GM21619 (cell line): ENCODE measurements around the gene NOPCHAP1.
"Not testable (repeated sequence)": the region's sequence is repeated elsewhere in the genome, so short reads cannot be mapped to it uniquely, and the experiment has no call there.

Experiments
- ATAC-seq: cut with Tn5 transposase; IDR thresholded peaks from one replicate; pipeline ENCODE4 v1.9.1; 2021; ENCODE audit not compliant: unreplicated experiment

The NOPCHAP1 gene

GRCh38 chr12:104986022-104986941, at the start of gene NOPCHAP1:
Gene NOPCHAP1, plus strand, starts transcription at chr12:104986316. Its CDS starts 37 bp downstream, at chr12:104986353.
- peak; percentile 97 for ATAC-seq

GRCh38 chr12:104938371-104938770, 47.7 kb upstream of the NOPCHAP1 start:
- no peak for ATAC-seq

GRCh38 chr12:104939089-104939488, 47.0 kb upstream of the NOPCHAP1 start:
- ATAC-seq: no peak

DNA sequence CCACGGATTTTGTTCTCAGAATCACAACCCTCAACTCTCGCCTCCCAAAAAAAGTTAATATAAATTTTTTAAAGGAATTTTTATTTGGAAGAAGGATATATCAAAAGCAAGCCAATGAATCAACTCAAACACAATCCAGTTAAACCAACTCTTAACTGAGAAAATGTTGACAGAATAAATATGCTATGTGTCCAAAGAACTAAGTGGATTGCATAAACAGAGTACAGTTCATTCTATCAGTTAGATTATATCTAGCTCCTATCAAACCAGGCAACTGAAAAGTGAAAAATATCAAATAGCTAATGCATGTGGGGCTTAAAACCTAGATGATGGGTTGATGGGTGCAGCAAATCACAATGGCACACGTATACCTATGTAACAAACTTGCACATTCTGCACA, 44.7 kb upstream of the NOPCHAP1 start:
- ATAC-seq: no peak

DNA sequence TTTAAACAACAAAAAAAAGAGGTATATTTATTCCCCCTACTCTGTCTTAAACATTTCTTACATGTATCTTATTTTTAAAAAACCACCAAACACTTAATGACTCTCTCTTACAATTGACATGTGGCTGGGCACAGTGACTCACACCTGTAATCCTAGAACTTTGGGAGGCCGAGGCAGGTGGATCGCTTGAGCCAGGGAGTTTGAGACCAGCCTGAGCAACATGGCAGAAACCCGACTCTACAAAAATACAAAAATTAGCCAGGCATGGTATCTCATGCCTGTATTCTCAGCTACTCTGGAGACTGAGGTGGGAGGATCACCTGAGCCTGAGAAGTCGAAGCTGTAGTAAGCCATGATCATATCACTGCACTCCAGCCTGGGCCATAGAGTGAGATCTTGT, 44.0 kb upstream of the NOPCHAP1 start:
- ATAC-seq: no peak

- not testable (repeated sequence) for ATAC-seq
Observed at GRCh38 chr12:104943401-104943800, 42.7 kb upstream of the NOPCHAP1 start.

DNA sequence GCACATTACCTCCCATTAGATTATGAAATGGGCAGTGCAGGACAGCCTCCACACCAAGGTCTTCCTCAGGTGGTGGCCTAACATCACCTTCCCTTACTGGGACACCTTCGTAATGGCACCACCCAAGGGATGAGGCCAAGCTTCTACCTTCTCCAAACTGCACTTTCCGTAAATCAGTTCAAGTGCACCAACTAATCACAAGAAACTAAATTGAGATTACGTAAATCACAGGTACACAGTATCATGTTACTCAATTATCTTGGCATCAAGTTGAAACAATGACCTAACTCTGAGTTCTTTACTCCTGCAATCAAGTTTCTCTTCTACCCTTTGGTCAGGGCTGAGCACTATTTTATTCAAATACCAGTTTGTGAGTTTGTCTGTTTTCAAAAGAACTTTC, 41.9 kb upstream of the NOPCHAP1 start:
- ATAC-seq: no peak

- ATAC-seq: not testable (repeated sequence)
Observed at GRCh38 chr12:104948716-104949115, 37.4 kb upstream of the NOPCHAP1 start.

GRCh38 chr12:104951759-104952509, 34.2 kb upstream of the NOPCHAP1 start:
- ATAC-seq: no peak

- ATAC-seq: no peak
Observed at GRCh38 chr12:104952816-104953215, 33.3 kb upstream of the NOPCHAP1 start.

DNA sequence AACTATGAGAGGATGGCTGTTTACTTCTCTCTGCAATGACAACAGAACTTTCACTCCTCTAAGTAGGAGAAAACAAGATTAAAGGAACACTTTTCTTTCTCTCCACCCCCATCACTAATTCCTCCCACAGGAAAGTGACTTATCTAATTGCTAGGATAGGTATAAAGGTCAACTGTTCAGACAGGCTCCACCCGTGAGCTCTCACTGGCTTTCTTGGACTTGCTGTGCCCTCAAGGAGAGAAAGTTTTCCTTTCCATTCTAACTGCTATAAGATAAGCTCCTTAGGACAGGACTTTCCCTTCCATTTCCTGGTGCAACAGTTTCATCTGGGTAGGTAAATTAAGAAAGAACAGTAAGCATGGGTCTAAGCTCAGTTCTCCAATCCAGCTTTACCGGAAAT, 32.8 kb upstream of the NOPCHAP1 start:
- ATAC-seq: no peak

DNA sequence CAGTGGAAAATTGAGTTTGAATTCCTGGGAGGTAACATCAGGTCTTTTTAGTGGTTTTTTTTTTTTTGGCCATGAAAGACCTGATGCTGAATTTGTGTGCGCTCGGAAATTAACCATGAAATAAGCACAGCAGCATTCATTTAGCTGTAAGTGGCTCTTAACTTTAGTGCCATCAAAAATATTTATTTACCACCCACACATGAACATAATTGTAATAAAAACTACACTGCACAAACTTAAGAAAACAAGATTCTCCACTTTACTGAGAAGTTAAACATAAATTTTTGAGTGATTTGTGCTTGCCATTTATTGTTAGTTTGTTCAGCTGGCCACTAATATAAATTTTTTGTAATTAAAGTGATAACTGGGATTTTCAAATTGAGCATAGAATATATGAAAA, 30.4 kb upstream of the NOPCHAP1 start:
- no peak for ATAC-seq

- no peak for ATAC-seq
Observed at GRCh38 chr12:104956870-104957718, 29.0 kb upstream of the NOPCHAP1 start.

- peak; percentile 24 for ATAC-seq
Observed at GRCh38 chr12:104957719-104958000, 28.5 kb upstream of the NOPCHAP1 start.

DNA sequence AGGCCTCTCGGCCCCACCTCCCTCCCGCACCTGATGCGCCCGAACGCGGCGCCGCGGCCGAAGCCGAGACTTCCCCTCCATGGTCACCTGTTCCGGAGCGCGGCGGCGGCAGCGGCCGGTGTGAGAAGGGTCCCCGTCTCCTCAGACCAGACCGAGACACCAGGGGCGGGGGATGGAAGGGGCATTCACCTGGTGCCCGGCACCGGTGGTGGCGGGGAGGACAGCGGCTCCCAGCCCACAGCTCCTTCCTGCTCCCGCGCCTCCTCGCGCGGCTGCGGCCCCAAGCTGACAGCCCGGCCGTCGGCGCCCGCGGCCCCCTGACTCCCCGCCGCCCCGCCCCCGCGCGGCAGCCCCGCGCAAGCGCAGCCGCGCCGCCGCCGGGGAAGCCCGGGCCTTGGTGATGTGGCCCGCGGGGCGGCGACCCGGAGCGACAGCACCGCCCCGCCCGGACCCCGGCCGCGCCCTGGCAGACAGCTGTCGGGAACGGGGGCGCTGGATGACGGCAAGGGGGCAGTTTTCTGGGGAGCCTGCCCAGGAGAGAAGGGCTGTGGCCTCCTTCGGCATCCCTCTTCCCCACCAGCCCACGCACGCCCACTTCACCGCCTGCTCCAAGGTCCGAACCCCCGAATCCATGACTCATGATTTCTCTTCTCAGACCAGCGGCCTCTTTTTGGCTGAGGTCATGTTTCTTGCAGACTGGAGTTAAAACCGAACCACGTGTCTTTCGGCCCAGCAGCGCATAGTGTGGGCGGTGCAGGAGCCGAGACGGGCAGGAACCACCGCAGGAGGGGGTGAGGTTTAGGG, 27.9 kb upstream of the NOPCHAP1 start, which contains the start of gene SLC41A2:
Gene SLC41A2, minus strand, starts transcription at position 290 of the 804 bp plus-strand sequence. CDS start 29,763 bp downstream, outside the sequence.
- ATAC-seq: peak; percentile 66

DNA sequence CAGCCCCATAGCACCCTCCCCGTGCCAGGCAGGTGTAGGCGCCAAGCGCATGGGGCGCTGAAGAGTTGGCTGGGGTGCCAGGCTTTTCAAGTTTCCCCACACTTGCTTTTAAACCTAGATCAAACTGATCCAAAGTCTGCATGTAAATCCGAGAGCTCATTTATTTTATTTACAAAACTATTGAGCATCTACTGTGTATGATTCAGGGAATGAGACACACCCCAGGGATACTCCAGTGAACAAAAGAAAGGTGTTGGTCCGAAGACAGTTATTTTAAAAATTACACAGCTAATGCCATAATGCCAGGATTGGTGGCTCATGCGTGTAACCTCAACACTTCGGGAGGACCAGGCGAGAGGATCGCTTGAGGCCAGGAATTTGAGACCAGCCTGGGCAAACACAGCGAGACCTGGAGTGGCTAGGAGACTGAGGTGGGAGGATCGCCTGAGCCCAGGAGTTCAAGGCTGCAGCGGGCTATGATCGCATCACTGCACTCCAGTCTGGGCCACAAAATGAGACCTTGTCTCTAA, 27.2 kb upstream of the NOPCHAP1 start:
- no peak for ATAC-seq

GRCh38 chr12:104959335-104959841, 26.7 kb upstream of the NOPCHAP1 start:
- no peak for ATAC-seq

DNA sequence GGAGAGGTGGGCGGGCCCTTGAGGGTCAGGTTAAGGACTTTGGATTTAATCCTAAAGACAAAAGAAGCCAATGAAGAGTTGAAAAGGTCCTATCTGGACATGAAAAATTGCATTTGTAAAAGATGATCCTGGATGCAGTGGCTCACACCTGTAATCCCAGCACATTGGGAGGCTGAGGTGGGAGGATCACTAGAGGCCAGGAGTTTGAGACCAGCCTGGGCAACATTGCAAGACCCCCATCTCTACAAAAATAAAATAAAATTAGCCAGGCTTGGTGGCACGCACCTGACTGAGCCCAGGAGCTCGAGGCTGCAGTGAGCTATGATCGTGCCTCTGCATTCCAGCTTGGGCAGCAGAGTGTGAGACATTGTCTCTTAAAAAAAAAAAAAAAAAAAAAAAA, 25.7 kb upstream of the NOPCHAP1 start:
- ATAC-seq: no peak

DNA sequence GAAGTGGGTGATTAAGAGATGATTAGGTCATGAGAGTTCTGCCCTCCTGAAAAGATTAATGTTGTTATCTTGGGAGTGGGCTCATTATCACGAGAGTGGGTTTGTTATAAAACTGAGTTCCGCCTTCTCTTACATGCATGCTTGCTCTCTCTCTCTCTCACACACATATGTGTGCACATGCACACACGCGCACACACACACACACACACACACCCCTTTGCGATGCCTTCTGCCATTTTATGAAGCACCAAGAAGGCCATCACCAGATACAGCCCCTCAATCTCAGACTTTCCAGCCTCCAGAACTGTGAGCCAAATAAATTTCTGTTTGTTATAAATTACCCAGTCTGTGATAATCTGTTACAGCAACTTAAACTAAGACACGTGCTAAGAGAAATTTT, 22.4 kb upstream of the NOPCHAP1 start:
- ATAC-seq: no peak
